GM10847 (cell line): ENCODE results near the gene LNX1.

Source experiments
- POLR2A ChIP-seq: IDR thresholded peaks from 2 replicates; pipeline ENCODE4 v1.6.1; 2011; ENCODE audit not compliant: insufficient read length; ENCODE audit errors: extremely low read depth

LNX1 gene

DNA sequence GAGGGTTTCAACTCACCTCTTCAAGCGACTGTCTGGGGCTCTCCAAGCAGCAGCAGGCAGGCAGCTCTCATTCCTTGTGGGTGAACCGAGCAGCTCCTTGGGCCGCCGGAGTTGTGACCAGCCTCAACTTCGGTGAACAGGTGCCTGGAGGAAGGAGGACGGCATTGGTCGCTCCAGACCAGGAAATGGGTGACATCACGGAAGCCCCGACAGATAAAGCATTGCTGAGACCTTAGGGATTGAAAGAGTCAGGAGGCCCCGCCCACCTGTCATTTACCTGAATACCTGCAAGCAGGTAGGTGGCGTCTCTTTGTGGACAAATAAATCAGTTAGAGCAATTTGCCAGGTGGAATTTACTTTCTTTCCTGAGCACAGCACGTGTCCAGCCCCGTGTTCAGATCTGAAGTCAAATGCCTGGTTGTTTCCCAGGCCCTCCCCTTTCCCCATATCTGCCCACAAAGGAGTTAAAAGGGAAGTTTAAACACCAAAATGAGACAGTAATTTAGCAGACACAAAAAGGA lies at the start of gene LNX1:
Gene LNX1, minus strand, starts transcription at position 115 of the 521 bp plus-strand sequence. CDS start 17,484 bp downstream, outside the sequence.
- no peak for TF ChIP-seq POLR2A

DNA sequence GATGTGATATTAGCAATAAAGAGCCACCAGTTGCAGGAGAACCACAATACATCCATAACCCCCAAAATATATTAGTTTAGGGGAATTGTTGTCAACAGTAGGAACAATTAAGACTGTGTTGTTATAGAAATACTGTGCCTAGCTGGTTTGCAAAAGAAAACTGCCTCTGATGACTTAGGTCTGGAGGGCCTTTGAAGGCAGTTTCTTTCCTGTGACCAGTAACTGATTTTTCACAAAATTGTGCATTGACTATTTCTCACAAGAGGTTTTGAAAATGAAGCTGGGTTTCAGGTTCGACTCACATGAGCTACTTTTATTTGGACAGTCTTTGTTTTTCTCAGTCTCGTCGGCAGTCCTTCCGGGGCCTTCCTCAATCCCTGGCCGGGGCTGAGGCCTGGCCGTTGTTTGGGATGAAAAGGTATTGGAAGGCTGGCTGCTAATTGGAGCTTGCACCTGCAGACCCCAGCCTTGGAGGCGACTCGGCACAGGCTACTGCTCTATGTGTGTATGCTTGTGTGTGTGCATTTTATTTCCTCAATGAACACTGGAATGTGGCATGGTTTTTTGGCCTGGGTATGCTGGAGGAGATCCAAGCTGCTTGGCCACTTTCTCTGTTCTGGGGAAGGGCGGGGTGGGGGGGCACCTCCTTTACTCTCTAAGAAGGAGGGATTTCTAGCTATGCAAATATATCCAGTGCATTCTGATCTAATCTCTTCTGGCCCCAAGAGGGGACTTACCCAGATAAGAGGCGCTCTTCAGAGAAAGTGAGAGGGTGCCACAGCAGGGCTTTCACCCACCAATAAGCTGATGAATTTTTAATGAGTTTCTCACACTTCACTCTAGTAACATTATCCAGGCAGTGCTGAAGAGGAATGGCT lies 49.5 kb upstream of the LNX1 start:
- TF ChIP-seq POLR2A, result no peak

DNA sequence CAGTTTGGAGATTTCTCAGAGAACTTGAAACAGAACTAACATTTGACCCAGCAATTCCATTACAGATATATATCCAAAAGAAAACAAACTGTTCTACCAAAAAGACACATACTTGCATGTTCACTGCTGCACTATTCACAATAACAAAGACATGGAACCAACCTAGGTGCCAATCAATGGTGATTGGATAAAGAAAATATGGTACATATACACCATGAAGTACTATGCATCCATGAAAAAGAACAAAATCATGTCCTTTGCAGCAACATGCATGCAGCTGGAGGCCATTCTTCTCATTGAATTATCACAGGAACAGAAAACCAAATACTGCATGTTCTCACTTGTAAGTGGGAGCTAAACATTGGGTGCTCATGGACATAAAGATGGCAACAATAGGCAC lies 47.6 kb upstream of the LNX1 start:
- no peak for TF ChIP-seq POLR2A

DNA sequence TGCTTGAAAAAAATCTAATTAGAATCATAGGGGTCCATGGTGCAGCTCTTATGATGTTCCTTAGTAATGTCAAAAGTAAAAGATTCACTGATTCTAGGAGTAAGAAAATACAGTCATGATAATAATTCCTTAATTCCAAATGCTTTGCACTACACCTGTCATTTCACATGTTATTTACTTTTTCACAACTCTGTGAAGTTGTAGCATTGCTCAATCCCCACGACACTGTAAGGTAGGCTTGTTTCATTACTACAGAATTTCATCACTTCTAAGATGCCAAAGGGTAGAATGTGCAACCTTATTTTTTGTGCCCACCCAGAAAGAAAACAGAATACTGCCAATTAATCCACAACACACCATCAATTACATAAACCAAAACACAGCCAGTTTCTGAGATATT lies 46.1 kb upstream of the LNX1 start:
- TF ChIP-seq POLR2A, result no peak

DNA sequence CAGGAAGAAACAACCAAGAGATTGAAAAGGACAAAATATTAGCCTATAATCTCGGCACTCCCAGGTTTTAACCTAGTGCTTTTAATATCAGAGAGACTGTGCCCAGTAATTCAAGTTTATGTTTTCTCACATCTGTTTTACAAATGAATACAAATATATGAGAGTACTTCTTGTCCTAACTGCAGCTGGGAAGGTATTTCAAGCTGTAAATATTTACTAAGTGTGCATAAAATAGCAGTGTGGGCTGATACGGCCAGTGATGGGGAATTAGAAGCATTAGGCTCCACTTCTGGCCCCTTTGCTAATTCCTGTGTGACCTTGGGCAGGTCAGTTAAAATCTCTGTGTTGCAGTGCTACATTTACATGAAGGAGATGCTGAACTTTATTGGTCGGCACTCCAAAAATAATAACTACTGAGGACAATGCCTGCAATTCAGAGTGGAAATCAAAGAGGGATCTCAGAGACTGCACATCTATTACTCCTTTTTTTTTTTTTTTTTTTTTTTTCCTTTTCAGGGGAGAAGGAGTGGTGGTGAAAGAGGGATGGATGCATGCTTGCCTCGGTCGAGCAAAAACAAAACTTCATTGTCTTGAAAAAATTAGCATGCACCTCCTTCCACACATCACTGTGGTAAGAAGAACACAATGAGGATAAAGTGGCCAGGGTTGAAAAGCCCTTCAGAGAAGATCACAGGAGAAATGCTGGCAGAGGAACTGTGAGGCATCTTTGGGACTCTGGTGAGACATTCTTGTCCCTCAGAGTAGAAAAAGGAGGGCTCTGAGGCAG lies 44.6 kb upstream of the LNX1 start:
- no peak for TF ChIP-seq POLR2A

DNA sequence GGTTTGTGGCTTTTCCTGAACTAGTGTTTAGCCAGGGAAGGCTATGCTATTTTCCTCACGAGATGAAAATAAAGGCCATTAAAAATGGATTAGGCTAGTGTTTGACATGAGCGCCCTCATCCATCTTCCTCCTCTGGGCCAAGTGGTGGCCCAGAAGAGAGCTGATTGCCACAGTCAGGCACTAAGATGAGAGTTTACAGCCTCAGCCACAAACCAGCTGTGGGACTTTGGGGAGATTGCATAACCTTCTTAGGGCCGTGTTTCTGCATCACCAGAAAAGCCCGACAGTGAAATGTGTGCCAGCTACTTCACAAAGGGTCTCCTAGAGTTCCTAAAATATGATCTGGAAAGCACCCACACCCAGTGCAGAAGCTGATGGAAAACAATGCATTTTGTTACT lies 42.3 kb upstream of the LNX1 start:
- no peak for TF ChIP-seq POLR2A

DNA sequence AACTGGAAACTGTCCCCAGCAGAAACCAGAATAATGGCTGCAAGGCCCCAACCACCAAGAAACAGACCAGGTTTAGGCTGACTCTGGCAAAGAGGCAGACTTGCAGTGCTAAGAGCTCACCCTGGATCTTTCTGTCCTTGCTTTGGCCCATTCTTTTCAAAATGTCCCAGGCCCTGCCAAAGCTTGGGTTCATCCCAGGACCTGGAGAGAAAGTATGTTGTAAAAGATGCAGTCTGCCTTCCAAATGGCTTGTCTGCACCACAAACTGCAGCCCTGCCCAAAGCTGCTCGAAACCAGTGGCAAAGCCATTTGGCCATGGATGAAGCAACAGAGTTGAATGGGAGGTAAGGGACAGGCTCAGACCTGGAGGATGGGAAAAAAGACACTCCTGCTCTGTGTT lies 38.0 kb upstream of the LNX1 start:
- no peak for TF ChIP-seq POLR2A

GRCh38 chr4:53626491-53626890 lies 35.2 kb upstream of the LNX1 start:
- TF ChIP-seq POLR2A, result no peak

DNA sequence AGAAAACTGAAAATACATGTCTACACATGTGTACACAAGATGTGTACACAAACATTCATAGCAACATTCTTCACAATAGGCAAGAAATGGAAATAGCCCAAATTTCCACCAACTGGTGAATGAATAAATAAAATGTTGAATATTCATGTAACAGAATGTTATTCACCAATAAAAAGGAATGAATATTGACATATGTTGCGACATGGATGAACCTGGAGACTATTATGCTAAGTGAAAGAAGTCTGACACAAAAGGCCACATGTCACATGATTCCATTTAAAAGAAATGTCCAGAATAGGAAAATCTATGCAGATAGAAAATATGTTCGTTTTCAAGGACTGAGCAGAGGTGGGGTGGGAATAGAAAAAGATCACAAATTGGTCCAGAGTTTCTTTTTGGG lies 34.6 kb upstream of the LNX1 start:
- no peak for TF ChIP-seq POLR2A

- TF ChIP-seq POLR2A, result no peak
Measured at GRCh38 chr4:53622739-53623151, 31.5 kb upstream of the LNX1 start.

DNA sequence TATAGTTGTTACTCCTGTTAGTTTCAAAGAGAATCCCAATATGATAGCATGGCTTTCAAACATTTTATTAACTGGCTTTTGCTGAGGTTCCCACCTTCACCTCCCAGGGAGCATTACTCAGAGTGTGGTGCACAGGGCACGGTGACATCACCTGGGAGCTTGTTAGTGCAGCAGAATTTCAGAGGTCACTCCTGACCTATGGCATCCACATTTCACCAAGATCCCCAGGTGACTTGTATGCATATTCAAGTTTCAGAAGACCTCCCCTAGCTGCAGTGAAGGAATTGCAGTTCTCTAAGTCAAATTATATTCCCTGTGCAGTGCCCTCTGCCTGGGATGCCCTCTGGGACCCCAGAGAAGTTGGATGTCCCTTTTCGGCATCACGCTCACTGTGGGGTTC lies 29.7 kb upstream of the LNX1 start:
- TF ChIP-seq POLR2A, result no peak

GRCh38 chr4:53619431-53619830 lies 28.1 kb upstream of the LNX1 start:
- no peak for TF ChIP-seq POLR2A

DNA sequence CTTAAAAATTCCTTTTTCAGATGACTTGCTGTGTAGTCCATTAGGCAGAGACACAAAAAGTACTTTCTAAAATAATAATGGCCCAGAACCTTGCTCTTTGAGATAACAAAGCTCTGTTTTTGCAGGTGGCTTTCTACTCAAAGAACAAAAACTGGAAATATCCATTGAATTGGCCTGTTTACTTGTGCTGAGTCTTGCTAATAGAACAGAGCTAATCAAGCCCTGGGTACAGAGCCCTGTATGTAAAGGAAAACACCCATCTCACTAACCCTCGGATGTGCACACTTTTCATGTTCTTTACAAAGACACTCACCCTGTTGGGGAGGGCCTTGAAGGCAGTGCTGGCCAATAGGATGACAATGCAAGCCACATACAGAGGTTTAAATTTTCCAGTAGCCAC lies 27.0 kb upstream of the LNX1 start:
- TF ChIP-seq POLR2A, result no peak

- no peak for TF ChIP-seq POLR2A
Measured at GRCh38 chr4:53617101-53617680, 25.9 kb upstream of the LNX1 start.

GRCh38 chr4:53616219-53616618 lies 24.9 kb upstream of the LNX1 start:
- no peak for TF ChIP-seq POLR2A

- TF ChIP-seq POLR2A, result no peak
Measured at GRCh38 chr4:53614591-53614990, 23.3 kb upstream of the LNX1 start.

- TF ChIP-seq POLR2A, result no peak
Measured at GRCh38 chr4:53613428-53613827, 22.1 kb upstream of the LNX1 start.
